PC-3 (cell line): ENCODE data around the gene PCNX3.

Source experiments
- CTCF ChIP-seq: fragments of 300-600 bp; sonication (generic); conservative IDR thresholded peaks from 2 replicates; pipeline ENCODE4 v1.5.1; 2017; ENCODE audit warnings: antibody characterized with exemption, low read depth, mild to moderate bottlenecking, low read length
- EZH2 ChIP-seq: fragments of 300-600 bp; sonication (generic); IDR thresholded peaks from one replicate; pipeline ENCODE4 v1.6.1; 2017; ENCODE audit warnings: antibody characterized with exemption, mild to moderate bottlenecking, low read length; ENCODE audit not compliant: unreplicated experiment
- EZH2phosphoT487 ChIP-seq: fragments of 300-600 bp; sonication (generic); IDR thresholded peaks from 2 replicates; pipeline ENCODE4 v1.6.1; 2018; ENCODE audit warnings: mild to moderate bottlenecking, antibody characterized with exemption, low read length, borderline replicate concordance

DNA sequence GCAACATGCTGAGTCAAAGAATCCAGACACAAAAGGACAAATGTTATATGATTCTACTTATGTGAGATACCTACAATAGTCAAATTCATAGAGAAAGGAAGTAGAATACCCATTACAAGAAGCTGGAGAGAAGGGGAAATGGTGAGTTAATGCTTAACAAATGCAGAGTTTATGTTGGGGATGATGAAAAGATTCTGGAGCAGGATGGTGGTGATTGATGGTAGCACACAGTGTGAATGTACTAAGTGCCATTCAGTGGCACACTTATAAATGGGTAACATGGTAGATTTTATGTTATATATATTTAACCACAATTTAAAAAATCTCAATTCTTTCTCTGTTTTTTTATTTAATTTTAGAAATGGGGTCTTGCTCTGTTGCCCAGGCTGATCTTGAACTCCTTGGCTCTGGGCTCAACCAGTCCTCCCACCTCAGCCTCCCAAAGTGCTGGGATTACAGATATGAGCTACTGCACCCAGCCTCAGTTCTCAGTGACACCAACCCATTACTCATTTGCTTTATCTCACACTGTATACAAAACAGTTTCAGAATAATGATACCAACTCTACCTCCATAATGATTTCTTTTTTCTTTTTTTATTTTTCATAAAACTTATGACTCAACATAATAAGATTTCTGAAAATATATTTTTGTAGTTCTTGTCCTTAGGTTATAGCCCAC is 56.7 kb downstream of the PCNX3 start:
- TF ChIP-seq CTCF: no peak
- TF ChIP-seq EZH2: no peak
- TF ChIP-seq EZH2phosphoT487: no peak
